GM19324 (cell line): Measurements from ENCODE around the gene SRP68.

Source experiments
- ATAC-seq: cut with Tn5 transposase; IDR thresholded peaks from one replicate; pipeline ENCODE4 v1.9.1; 2021; ENCODE audit warnings: mild to moderate bottlenecking, moderate library complexity; ENCODE audit not compliant: unreplicated experiment, low FRiP score

Gene SRP68

GRCh38 chr17:76004750-76005262, 67.5 kb downstream of the SRP68 start:
- no peak for ATAC-seq

GRCh38 chr17:76003915-76004314, 68.4 kb downstream of the SRP68 start:
- ATAC-seq = no peak

GRCh38 chr17:76002100-76002499, 70.2 kb downstream of the SRP68 start:
- no peak for ATAC-seq

GRCh38 chr17:76000755-76001521, 71.4 kb downstream of the SRP68 start, which contains the start of gene CDK3:
Gene CDK3, plus strand, starts transcription at chr17:76000855. Its CDS starts 571 bp downstream, at chr17:76001426.
- no peak for ATAC-seq

GRCh38 chr17:76000016-76000754, 72.1 kb downstream of the SRP68 start:
- no peak for ATAC-seq

- no peak for ATAC-seq
Measured at GRCh38 chr17:75998327-75998795, 74.0 kb downstream of the SRP68 start.

- ATAC-seq = no peak
Measured at GRCh38 chr17:75996665-75997590, 75.4 kb downstream of the SRP68 start.

- no peak for ATAC-seq
Measured at GRCh38 chr17:75995385-75995925, 76.9 kb downstream of the SRP68 start.

GRCh38 chr17:75994802-75995370, 77.4 kb downstream of the SRP68 start:
- no peak for ATAC-seq

- ATAC-seq = no peak
Measured at GRCh38 chr17:75991396-75991795, 80.9 kb downstream of the SRP68 start.
